ENCODE data around the gene CHI3L1. TPM values are rescaled to one million over a fixed set of nuclear protein-coding genes. Genes with fewer than 3 reads are reported as not detected.

Gene CHI3L1
- total RNA-seq, 2 donors from 2014 or later, result 1.6 to 1.8 TPM

DNA sequence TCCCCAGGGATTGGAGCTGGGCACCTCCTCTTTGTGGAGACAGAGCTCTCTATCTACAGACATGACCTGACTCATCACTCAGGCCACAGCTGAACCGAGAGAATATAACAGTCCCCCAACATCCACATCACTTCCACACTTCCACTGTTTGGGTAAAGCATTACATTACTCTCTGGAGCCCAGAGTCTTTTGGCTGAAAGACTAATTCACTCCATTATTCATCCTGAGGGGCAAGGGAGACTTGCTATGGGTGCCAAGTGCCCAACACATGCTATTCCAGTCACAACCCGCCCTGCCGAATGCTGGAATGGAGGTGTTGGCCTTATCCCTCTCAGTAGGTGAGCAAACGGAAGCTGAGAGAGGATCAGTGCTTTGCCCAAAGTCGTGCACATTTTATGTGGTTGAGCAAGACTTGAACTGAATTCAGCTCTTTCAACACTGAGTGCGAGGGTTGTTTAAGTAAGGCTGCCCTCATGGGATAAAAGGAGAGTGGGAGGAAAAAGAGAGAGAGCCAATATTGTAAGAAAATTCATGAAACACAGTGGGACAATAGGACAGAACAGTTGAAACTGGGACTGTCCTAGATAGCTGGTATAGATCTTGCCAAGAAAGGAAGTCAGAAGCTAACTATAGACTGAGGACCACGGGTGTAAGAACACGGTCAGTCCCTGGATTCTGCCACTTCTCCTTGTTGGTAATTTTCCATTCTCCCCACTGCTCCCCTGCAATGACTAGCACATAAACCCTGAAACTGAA is 13.5 kb upstream of the CHI3L1 start:
- no peak overlapping the region for H3K27ac Mint-ChIP-seq
- H3K36me3 Mint-ChIP-seq, result no peaks in the 10 kb centered on the region

DNA sequence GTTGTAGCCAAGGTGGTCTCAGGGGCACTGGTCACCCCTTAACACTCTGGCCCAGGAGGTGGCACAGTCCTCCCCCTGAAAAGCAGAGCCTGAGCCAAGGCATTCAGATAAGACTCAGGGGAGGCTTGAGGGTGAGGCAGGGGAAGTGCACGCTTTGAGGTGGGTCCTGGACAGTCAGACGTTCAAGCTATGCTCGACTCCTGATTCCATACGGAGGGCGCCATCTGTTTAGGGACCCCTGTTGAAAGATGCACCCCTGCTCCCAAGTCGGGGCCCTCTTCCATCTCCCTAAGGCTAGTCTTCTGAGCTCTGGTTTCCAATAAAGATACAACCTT is 12.9 kb upstream of the CHI3L1 start:
- H3K36me3 Mint-ChIP-seq, result no peaks in the 10 kb centered on the region
- no peak overlapping the region for H3K27ac Mint-ChIP-seq
- H3K4me3 Mint-ChIP-seq, result no peak overlapping the region
- ATAC-seq (no peak), DNase-seq (ENCODE audit: low spot score) (no peak)
- H3K9me3 Mint-ChIP-seq, result no peaks in the 10 kb centered on the region
- H3K4me1 Mint-ChIP-seq (ENCODE audit: low read depth in 2 of 2), result peaks cover 0 to 5% of the 10 kb centered on the region in 2 donors
- H3K27me3 Mint-ChIP-seq, result peaks cover 33 to 38% of the 10 kb centered on the region in 2 donors

More for the DNA sequence above, 13.5 kb upstream of the CHI3L1 start:
- Mint-ChIP-seq H3K4me1 (ENCODE audit: low read depth in 2 of 2) (peaks cover 0 to 5% of the 10 kb centered on the region in 2 donors), H3K4me3 (no peak overlapping the region), H3K27me3 (peaks cover 33 to 38% of the 10 kb centered on the region in 2 donors), H3K9me3 (no peaks in the 10 kb centered on the region)
- DNase-seq (ENCODE audit: low spot score) (no peak), ATAC-seq (no peak)

DNA sequence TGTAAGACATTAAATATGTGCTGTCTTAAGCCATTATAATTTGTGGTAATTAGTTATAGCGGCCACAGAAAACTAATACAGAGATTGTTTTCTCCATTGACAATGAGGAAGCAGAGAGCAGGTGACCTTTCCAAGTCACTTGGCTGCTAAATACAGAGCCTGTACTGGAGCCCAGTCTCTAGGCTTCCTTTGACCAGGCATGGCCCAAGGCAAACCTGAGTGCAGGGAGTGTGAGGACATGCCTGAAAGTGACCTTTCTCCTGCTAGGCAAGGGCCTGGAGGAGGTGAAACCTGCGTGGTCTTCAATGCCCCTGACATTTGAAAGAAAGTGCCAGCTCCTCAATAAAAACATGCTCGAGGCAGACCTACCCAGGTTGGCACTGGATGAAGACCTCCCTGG is 12.5 kb upstream of the CHI3L1 start:
- Mint-ChIP-seq H3K27me3 (peaks cover 33 to 38% of the 10 kb centered on the region in 2 donors), H3K4me3 (no peak overlapping the region), H3K36me3 (no peaks in the 10 kb centered on the region), H3K9me3 (no peaks in the 10 kb centered on the region), H3K4me1 (ENCODE audit: low read depth in 2 of 2) (peaks cover 0 to 5% of the 10 kb centered on the region in 2 donors), H3K27ac (no peak overlapping the region)
- DNase-seq (ENCODE audit: low spot score) (no peak), ATAC-seq (no peak)

DNA sequence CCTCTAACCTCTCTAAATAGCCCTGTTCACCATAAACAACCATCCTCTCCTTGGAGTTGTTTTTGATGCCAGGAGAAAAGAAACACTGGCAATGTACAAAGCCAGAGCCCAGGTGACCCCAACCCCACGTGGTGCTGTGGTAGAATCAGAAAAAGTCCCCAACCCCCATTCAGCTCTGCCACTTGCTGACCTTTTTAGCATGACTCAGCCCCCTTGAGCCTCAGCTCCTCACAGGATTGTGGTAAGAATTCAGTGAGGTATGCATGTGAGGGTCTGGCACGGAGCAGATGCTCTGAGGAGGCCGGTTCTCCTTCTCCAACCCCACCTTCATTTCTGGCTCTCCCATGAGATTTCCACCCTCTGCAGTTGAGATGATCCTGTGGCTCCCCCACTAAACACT is 11.1 kb upstream of the CHI3L1 start:
- no peaks in the 10 kb centered on the region for H3K36me3 Mint-ChIP-seq
- no peak for ATAC-seq
- no peak overlapping the region for H3K27ac Mint-ChIP-seq
- no peaks in the 10 kb centered on the region for H3K9me3 Mint-ChIP-seq
- H3K4me3 Mint-ChIP-seq, result no peak overlapping the region
- peaks cover 0 to 2% of the 10 kb centered on the region in 2 donors for H3K4me1 Mint-ChIP-seq (ENCODE audit: low read depth in 2 of 2)
- DNase-seq (ENCODE audit: low spot score), result no peak
- H3K27me3 Mint-ChIP-seq, result peaks cover 26 to 30% of the 10 kb centered on the region in 2 donors

DNA sequence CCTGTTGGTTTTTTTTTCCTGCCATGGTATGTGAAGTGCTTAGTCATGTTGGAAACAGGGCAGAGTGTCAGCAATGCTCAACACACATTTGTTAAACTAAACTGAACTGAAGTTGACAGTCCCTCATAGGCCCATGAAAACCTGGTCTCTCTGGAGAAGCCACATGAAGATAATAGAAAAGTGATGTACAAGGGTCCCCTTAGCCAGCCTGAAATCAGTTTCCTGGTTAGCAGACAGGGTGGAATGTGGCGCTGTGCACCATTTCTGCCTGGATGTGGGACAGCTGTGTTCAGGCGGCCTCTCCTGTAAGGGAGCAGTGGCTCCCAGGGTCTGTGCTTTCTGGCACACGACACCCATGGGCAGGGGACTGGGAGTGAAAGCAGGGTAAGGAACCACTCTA is 9.9 kb upstream of the CHI3L1 start:
- DNase-seq (ENCODE audit: low spot score), result no peak
- H3K4me3 Mint-ChIP-seq, result no peak overlapping the region
- no peaks in the 10 kb centered on the region for H3K4me1 Mint-ChIP-seq (ENCODE audit: low read depth in 2 of 2)
- H3K9me3 Mint-ChIP-seq, result no peaks in the 10 kb centered on the region
- no peaks in the 10 kb centered on the region for H3K36me3 Mint-ChIP-seq
- H3K27ac Mint-ChIP-seq, result no peak overlapping the region
- H3K27me3 Mint-ChIP-seq, result peaks cover 22 to 32% of the 10 kb centered on the region in 2 donors
- peak in 1 of 2 donors; percentile 8 for ATAC-seq

DNA sequence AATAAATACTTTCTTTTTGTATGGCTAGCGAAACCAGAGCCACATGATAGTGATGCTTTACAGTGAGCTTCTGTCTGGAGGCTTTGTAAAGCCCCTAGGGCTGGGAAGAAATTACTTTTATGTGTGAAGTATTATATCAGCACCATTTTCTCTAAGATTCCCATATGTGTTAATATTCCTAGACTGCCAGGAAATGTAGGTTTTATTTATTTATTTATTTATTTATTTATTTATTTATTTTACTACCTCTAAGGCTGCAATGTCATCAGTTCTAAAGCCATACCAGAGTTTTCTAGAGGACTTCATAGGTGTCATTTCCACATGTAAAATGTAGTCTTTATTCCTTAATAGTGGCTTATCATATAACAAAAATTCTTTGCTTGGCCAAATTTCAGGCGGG is 4.4 kb upstream of the CHI3L1 start:
- no peak for ATAC-seq
- H3K4me3 Mint-ChIP-seq, result no peak overlapping the region
- H3K4me1 Mint-ChIP-seq (ENCODE audit: low read depth in 2 of 2), result no peaks in the 10 kb centered on the region
- H3K27ac Mint-ChIP-seq, result no peak overlapping the region
- no peak for DNase-seq (ENCODE audit: low spot score)
- peaks cover 15 to 31% of the 10 kb centered on the region in 2 donors for H3K27me3 Mint-ChIP-seq
- no peaks in the 10 kb centered on the region for H3K36me3 Mint-ChIP-seq
- no peaks in the 10 kb centered on the region for H3K9me3 Mint-ChIP-seq

DNA sequence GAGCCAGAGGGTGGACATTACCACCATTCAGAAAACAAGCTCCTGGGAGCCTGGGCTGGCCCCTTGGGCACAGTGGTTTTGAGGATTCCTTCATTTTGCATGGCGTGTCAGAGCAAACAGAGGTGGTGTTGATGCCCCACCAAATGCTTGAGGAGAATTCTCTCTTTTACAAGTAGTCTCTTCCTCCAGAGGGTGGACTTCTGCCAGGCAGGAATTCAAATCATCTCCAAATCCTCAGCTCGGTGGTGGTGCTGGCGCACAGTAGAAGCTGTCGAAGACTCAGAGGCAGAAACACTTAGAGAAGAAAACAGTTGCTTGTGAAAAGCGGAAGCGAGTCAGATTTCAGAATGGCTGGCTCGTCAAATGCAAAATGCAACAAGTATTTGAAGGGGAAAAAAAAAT is 3.4 kb upstream of the CHI3L1 start:
- peaks cover 10 to 31% of the 10 kb centered on the region in 2 donors for H3K27me3 Mint-ChIP-seq
- no peak for DNase-seq (ENCODE audit: low spot score)
- H3K4me3 Mint-ChIP-seq, result no peak overlapping the region
- no peaks in the 10 kb centered on the region for H3K4me1 Mint-ChIP-seq (ENCODE audit: low read depth in 2 of 2)
- no peak overlapping the region for H3K27ac Mint-ChIP-seq
- no peaks in the 10 kb centered on the region for H3K36me3 Mint-ChIP-seq
- no peaks in the 10 kb centered on the region for H3K9me3 Mint-ChIP-seq
- no peak for ATAC-seq

DNA sequence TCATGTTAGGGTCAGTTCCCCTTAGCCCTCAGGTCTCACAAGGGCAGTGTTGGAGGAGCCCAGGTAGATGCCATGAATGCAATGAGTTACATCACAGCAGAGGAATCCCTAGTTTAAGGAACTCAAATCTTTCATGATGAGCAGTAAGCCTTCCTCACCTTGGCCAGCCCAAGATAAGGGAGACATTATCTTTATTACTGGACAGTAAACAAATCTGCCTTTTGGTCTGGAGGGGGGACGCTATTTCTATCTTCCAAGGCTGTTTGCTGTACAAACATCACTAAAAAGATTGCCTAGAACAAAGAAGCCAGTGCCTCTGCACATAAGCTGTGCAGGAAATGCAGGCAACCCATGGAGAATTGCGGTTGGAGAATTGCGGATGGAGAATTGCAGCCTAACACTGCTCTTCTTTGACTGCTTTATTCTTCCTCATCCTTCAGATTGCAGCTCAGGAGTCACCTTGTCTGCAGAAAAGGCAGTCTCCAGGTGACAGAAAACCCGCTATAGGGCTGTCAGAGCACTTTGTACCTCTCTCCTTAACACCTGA is 2.3 kb upstream of the CHI3L1 start:
- Mint-ChIP-seq H3K4me1 (ENCODE audit: low read depth in 2 of 2) (no peaks in the 10 kb centered on the region), H3K27me3 (peaks cover 10 to 31% of the 10 kb centered on the region in 2 donors), H3K4me3 (no peak overlapping the region), H3K27ac (no peak overlapping the region), H3K9me3 (no peaks in the 10 kb centered on the region), H3K36me3 (no peaks in the 10 kb centered on the region)
- DNase-seq (ENCODE audit: low spot score) (no peak), ATAC-seq (no peak)

DNA sequence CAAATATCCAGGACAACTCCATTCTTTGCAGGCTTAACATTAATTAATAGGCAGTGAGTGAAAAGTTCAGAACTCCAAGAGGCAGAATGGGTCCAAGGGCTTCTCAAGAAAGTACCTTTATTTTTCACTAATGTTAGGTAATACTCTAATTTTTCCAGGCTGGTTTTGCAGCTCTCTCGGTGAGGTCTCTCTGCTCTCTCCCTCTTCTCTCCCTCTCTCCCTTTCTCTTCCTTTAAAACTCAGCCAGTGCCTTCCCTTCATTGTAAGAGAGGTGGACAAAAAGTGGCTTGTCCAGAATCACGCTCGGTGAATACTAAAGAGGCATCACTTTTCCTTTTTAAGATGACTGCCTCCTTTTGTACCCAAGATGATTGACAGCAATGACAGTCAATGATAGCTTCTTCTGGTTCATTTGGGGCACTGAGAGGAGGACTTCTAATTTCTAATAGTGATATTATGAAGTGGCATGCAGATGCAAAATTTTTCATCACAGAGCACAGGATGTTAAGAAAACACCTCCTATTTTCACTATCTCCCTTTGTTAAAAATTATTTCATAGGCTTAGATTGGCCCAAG is 1.3 kb upstream of the CHI3L1 start:
- H3K4me1 Mint-ChIP-seq (ENCODE audit: low read depth in 2 of 2), result peaks cover 0 to 2% of the 10 kb centered on the region in 2 donors
- no peak overlapping the region for H3K4me3 Mint-ChIP-seq
- no peak for DNase-seq (ENCODE audit: low spot score)
- no peaks in the 10 kb centered on the region for H3K36me3 Mint-ChIP-seq
- H3K27ac Mint-ChIP-seq, result no peak overlapping the region
- no peak for ATAC-seq
- no peaks in the 10 kb centered on the region for H3K9me3 Mint-ChIP-seq
- peaks cover 10 to 31% of the 10 kb centered on the region in 2 donors for H3K27me3 Mint-ChIP-seq

DNA sequence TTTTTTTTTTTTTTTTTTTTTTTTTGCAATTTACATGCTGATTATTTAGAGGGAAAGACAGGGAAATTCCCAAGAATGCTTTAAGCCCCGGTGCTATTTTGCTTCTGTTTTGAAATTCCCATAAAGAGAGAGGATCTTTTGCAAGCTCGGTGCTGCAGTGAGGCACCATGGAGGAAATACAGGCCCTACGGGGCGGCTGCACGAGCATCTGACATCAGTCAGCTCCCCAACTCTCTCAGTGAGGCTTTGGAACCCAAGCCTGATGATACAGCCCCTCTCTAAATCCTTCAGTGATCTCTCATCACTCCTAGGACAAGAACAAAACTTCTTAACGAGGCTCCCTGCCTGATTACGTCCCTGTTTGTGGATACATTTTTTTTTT is 791 bp upstream of the CHI3L1 start:
- no peak for DNase-seq (ENCODE audit: low spot score)
- no peaks in the 10 kb centered on the region for H3K9me3 Mint-ChIP-seq
- H3K4me1 Mint-ChIP-seq (ENCODE audit: low read depth in 2 of 2), result peaks cover 0 to 2% of the 10 kb centered on the region in 2 donors
- H3K36me3 Mint-ChIP-seq, result no peaks in the 10 kb centered on the region
- no peak for ATAC-seq
- peaks cover 10 to 31% of the 10 kb centered on the region in 2 donors for H3K27me3 Mint-ChIP-seq
- no peak overlapping the region for H3K27ac Mint-ChIP-seq
- no peak overlapping the region for H3K4me3 Mint-ChIP-seq

DNA sequence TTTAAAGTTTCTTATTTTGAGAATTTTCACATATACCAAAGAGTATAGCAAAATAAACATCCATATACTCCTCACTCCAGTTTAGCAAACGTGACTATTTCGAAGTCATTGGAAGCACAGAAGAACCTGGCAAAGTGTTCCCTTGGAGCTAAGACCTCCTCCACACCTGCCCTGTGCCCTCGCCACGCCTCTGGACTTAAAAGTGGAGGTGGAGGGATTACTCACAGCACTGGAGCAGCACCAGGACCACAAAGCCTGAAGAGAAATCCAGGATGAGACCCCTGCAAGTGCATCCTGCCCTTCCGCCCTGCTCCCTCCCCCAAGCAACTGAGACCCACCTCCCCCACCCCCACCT is 436 bp downstream of the CHI3L1 start:
- Mint-ChIP-seq H3K9me3 (no peaks in the 10 kb centered on the region), H3K27me3 (peaks cover 10 to 24% of the 10 kb centered on the region in 2 donors), H3K4me1 (ENCODE audit: low read depth in 2 of 2) (peaks cover 0 to 2% of the 10 kb centered on the region in 2 donors), H3K36me3 (no peaks in the 10 kb centered on the region), H3K4me3 (no peak overlapping the region), H3K27ac (no peak overlapping the region)
- no peak for DNase-seq (ENCODE audit: low spot score)
- no peak for ATAC-seq

DNA sequence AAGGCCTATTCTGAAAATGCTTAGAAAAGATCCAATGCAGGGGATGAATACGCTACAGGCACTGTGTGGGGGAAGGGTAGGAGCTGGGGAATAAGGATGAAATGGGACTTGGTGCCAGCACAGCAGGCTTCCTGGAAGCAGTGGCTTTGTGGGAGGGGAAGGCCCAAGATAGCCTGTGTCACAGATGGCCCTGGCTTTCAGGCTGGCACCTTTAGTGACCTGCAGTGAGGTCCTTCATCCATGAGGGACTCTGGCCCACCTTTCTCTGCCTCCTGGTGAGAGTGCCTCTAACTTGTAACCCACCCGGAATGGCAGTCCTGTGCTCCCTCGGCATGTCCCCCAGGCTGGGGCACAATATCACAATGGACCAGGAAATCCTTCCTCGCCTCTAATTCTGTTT is 919 bp downstream of the CHI3L1 start:
- Mint-ChIP-seq H3K27ac (no peak overlapping the region), H3K36me3 (no peaks in the 10 kb centered on the region), H3K4me1 (ENCODE audit: low read depth in 2 of 2) (peaks cover 0 to 2% of the 10 kb centered on the region in 2 donors), H3K9me3 (no peaks in the 10 kb centered on the region), H3K27me3 (peaks cover 10 to 24% of the 10 kb centered on the region in 2 donors), H3K4me3 (no peak overlapping the region)
- DNase-seq (ENCODE audit: low spot score) (no peak), ATAC-seq (no peak)

DNA sequence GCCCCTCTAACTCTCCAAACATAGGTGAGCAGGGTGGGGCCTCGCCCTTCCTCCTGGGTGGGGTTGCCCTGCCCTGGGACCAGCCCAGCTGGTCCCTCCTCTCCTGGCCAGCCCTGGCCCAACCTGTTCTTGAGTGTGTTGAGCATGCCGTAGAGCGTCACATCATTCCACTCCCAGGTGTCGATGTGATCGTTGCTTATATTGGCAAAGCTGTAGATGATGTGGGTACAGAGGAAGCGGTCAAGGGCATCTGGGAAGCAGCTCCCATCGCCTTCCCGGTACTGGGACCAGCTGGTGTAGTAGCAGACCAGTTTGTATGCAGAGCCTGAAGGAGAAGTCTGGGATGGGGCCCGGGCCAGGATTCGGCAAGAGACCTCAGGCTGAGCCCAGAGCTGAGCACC is 1.4 kb downstream of the CHI3L1 start:
- Mint-ChIP-seq H3K4me1 (ENCODE audit: low read depth in 2 of 2) (peaks cover 0 to 2% of the 10 kb centered on the region in 2 donors), H3K27me3 (peaks cover 10 to 22% of the 10 kb centered on the region in 2 donors), H3K36me3 (no peaks in the 10 kb centered on the region), H3K27ac (no peak overlapping the region), H3K4me3 (no peak overlapping the region), H3K9me3 (no peaks in the 10 kb centered on the region)
- ATAC-seq (no peak), DNase-seq (ENCODE audit: low spot score) (no peak)

DNA sequence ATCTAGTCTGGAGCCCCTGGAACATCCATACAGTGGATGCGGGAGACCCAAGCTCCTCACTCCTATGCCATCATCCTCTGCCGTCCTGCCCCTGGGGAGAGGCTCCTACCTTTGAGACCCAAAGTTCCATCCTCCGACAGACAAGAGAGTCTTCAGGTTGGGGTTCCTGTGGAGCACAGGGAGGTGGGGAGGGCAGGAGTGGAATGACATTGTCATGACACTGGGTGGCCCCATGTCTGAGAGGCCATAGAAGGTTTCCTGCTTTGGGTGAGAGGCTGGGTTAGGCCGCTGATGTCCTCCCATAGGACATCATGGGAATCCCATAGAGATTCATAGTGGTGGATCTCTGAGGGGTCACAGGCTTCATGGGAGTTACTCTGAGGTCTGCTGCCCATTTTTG is 2.0 kb downstream of the CHI3L1 start:
- H3K4me1 Mint-ChIP-seq (ENCODE audit: low read depth in 2 of 2), result peaks cover 0 to 2% of the 10 kb centered on the region in 2 donors
- no peaks in the 10 kb centered on the region for H3K9me3 Mint-ChIP-seq
- H3K27ac Mint-ChIP-seq, result no peak overlapping the region
- peaks cover 7 to 16% of the 10 kb centered on the region in 2 donors for H3K27me3 Mint-ChIP-seq
- DNase-seq (ENCODE audit: low spot score), result no peak
- H3K36me3 Mint-ChIP-seq, result no peaks in the 10 kb centered on the region
- H3K4me3 Mint-ChIP-seq, result no peak overlapping the region
- no peak for ATAC-seq
